ENCODE measurements around the gene TTC34.

The TTC34 gene

GRCh38 chr1:2837823-2838222, 36.3 kb upstream of the TTC34 start:
- DNase-seq (ENCODE audit: extremely low read depth, low read depth), result no peak
- TF ChIP-seq CTCF (IDR thresholded peaks at IDR 0.05; ENCODE audit: low read depth, low read length), result no peak

- DNase-seq (ENCODE audit: extremely low read depth, low read depth), result no peak
- no peak for TF ChIP-seq CTCF (IDR thresholded peaks at IDR 0.05; ENCODE audit: low read depth, low read length)
These were observed 35.8 kb upstream of the TTC34 start for GRCh38 chr1:2837316-2837715.

GRCh38 chr1:2836333-2836970, 35.0 kb upstream of the TTC34 start:
- no peak for TF ChIP-seq CTCF (IDR thresholded peaks at IDR 0.05; ENCODE audit: low read depth, low read length)
- DNase-seq (ENCODE audit: extremely low read depth, low read depth), result no peak

GRCh38 chr1:2835650-2836159, 34.2 kb upstream of the TTC34 start:
- TF ChIP-seq CTCF (IDR thresholded peaks at IDR 0.05; ENCODE audit: low read depth, low read length), result no peak
- DNase-seq (ENCODE audit: extremely low read depth, low read depth), result no peak

GRCh38 chr1:2834741-2835564, 33.5 kb upstream of the TTC34 start:
- TF ChIP-seq CTCF (IDR thresholded peaks at IDR 0.05; ENCODE audit: low read depth, low read length), result no peak
- DNase-seq (ENCODE audit: extremely low read depth, low read depth), result no peak

GRCh38 chr1:2834146-2834475, 32.6 kb upstream of the TTC34 start:
- no peak for DNase-seq (ENCODE audit: extremely low read depth, low read depth)
- no peak for TF ChIP-seq CTCF (IDR thresholded peaks at IDR 0.05; ENCODE audit: low read depth, low read length)

- DNase-seq (ENCODE audit: extremely low read depth, low read depth), result no peak
- TF ChIP-seq CTCF (IDR thresholded peaks at IDR 0.05; ENCODE audit: low read depth, low read length), result no peak
These were observed 32.1 kb upstream of the TTC34 start for GRCh38 chr1:2833454-2834145.
